Measurements from ENCODE around the gene CALD1.

CALD1 gene

DNA sequence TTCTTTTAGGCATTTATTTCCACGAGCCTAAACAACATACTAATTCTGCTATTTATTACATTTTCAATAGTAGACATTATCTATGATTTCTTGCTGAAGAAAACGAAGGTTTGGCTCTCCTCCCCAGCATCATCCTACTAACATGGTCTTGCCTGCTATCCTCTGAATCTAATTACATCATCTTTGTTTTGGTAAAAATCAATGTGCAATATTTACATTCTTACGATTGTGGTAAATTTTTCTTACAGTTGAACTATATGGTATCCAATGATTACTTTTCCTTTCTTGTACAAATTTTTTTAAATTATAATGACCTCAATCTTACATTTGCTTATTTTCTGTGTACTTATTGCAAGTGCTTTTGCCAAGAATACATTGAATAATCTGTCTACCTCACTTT is 7.0 kb upstream of the CALD1 start:
- no peaks in the 10 kb centered on the region for H4K20me1 ChIP-seq (ENCODE audit: control insufficient read depth, insufficient read depth, low read depth, low read length)
- H3K4me1 ChIP-seq (ENCODE audit: control insufficient read depth, low read length): peaks cover 30% of the 10 kb centered on the region
- H3K79me2 ChIP-seq (ENCODE audit: control insufficient read depth, low read length): no peaks in the 10 kb centered on the region
- H3K4me3 ChIP-seq (ENCODE audit: low read length): no peak overlapping the region
- H3K9me3 ChIP-seq (ENCODE audit: control insufficient read depth, insufficient read depth, low read length): no peaks in the 10 kb centered on the region
- 0 out of 2 replicates have a peak, but pooled peaks cover 3% of the 10 kb centered on the region for H3K36me3 ChIP-seq (ENCODE audit: control insufficient read depth, low read length)
- no peaks in the 10 kb centered on the region for H3K9me2 ChIP-seq (replicated peaks; ENCODE audit: control insufficient read depth, low read length)
- H3F3A ChIP-seq (ENCODE audit: control insufficient read depth, insufficient read depth): peaks cover 10% of the 10 kb centered on the region
- no peak overlapping the region for H3K4me2 ChIP-seq (ENCODE audit: low read length)
- no peaks in the 10 kb centered on the region for H3K27me3 ChIP-seq (ENCODE audit: control insufficient read depth, low read length)
- TF ChIP-seq EZH2phosphoT487 (IDR thresholded peaks at IDR 0.05; ENCODE audit: borderline replicate concordance, low read length): no peak
- no peak for TF ChIP-seq CTCF (IDR thresholded peaks at IDR 0.05; ENCODE audit: low read depth, low read length, poor library complexity, severe bottlenecking)
- no peak overlapping the region for H3K27ac ChIP-seq (ENCODE audit: low read depth, low read length)

- Histone ChIP-seq H3K27ac (ENCODE audit: low read depth, low read length) (no peak overlapping the region), H4K20me1 (ENCODE audit: control insufficient read depth, insufficient read depth, low read depth, low read length) (no peaks in the 10 kb centered on the region), H3K4me1 (ENCODE audit: control insufficient read depth, low read length) (peaks cover 23% of the 10 kb centered on the region), H3K79me2 (ENCODE audit: control insufficient read depth, low read length) (no peaks in the 10 kb centered on the region), H3K27me3 (ENCODE audit: control insufficient read depth, low read length) (no peaks in the 10 kb centered on the region), H3K9me2 (replicated peaks; ENCODE audit: control insufficient read depth, low read length) (no peaks in the 10 kb centered on the region), H3K9me3 (ENCODE audit: control insufficient read depth, insufficient read depth, low read length) (no peaks in the 10 kb centered on the region), H3K36me3 (ENCODE audit: control insufficient read depth, low read length) (no peaks in the 10 kb centered on the region), H3K4me3 (ENCODE audit: low read length) (no peak overlapping the region), H3F3A (ENCODE audit: control insufficient read depth, insufficient read depth) (peaks cover 6% of the 10 kb centered on the region), H3K4me2 (ENCODE audit: low read length) (no peak overlapping the region)
- TF ChIP-seq EZH2phosphoT487 (IDR thresholded peaks at IDR 0.05; ENCODE audit: borderline replicate concordance, low read length): no peak
- no peak for TF ChIP-seq CTCF (IDR thresholded peaks at IDR 0.05; ENCODE audit: low read depth, low read length, poor library complexity, severe bottlenecking)
Observed at GRCh38 chr7:134773164-134773563, 6.3 kb upstream of the CALD1 start.

- H3K4me3 ChIP-seq (ENCODE audit: low read length): no peak overlapping the region
- no peaks in the 10 kb centered on the region for H3K9me3 ChIP-seq (ENCODE audit: control insufficient read depth, insufficient read depth, low read length)
- 0 out of 2 replicates have a peak, but pooled peaks cover under 1% of the 10 kb centered on the region for H3F3A ChIP-seq (ENCODE audit: control insufficient read depth, insufficient read depth)
- no peak for TF ChIP-seq CTCF (IDR thresholded peaks at IDR 0.05; ENCODE audit: low read depth, low read length, poor library complexity, severe bottlenecking)
- no peak for TF ChIP-seq EZH2phosphoT487 (IDR thresholded peaks at IDR 0.05; ENCODE audit: borderline replicate concordance, low read length)
- H3K36me3 ChIP-seq (ENCODE audit: control insufficient read depth, low read length): no peaks in the 10 kb centered on the region
- no peaks in the 10 kb centered on the region for H3K9me2 ChIP-seq (replicated peaks; ENCODE audit: control insufficient read depth, low read length)
- H3K79me2 ChIP-seq (ENCODE audit: control insufficient read depth, low read length): no peaks in the 10 kb centered on the region
- H4K20me1 ChIP-seq (ENCODE audit: control insufficient read depth, insufficient read depth, low read depth, low read length): no peaks in the 10 kb centered on the region
- no peaks in the 10 kb centered on the region for H3K27me3 ChIP-seq (ENCODE audit: control insufficient read depth, low read length)
- peaks cover 16% of the 10 kb centered on the region for H3K4me1 ChIP-seq (ENCODE audit: control insufficient read depth, low read length)
- H3K27ac ChIP-seq (ENCODE audit: low read depth, low read length): no peak overlapping the region
- H3K4me2 ChIP-seq (ENCODE audit: low read length): no peak overlapping the region
Observed at GRCh38 chr7:134774119-134774518, 5.3 kb upstream of the CALD1 start.
